Activated CD8-positive, alpha-beta memory T cell treated with anti-CD3 and anti-CD28 coated beads for 36 hours (primary cell): ENCODE data around the gene SPI1. TPM values are rescaled to one million over a fixed set of nuclear protein-coding genes. Genes with fewer than 3 reads are reported as not detected.

Experiments
- CTCF ChIA-PET: fragments of 350-600 bp; sonication (Branson Sonifier 250); formaldehyde crosslinking; loops from one replicate; lab custom pipeline; 2021; ENCODE audit warnings: antibody characterized with exemption; lab: Charles Lee
- POLR2A ChIA-PET: fragments of 350-600 bp; sonication (Branson Sonifier 250); formaldehyde crosslinking; loops from one replicate; lab custom pipeline; 2021; ENCODE audit warnings: antibody characterized with exemption; lab: Charles Lee
- total RNA-seq, 2 experiments: library from RNA; stranded (reverse); gene quantifications; one replicate each; pipeline ENCODE4 v1.2.3, GENCODE V29; 2021

The SPI1 gene
- total RNA-seq: not detected

DNA sequence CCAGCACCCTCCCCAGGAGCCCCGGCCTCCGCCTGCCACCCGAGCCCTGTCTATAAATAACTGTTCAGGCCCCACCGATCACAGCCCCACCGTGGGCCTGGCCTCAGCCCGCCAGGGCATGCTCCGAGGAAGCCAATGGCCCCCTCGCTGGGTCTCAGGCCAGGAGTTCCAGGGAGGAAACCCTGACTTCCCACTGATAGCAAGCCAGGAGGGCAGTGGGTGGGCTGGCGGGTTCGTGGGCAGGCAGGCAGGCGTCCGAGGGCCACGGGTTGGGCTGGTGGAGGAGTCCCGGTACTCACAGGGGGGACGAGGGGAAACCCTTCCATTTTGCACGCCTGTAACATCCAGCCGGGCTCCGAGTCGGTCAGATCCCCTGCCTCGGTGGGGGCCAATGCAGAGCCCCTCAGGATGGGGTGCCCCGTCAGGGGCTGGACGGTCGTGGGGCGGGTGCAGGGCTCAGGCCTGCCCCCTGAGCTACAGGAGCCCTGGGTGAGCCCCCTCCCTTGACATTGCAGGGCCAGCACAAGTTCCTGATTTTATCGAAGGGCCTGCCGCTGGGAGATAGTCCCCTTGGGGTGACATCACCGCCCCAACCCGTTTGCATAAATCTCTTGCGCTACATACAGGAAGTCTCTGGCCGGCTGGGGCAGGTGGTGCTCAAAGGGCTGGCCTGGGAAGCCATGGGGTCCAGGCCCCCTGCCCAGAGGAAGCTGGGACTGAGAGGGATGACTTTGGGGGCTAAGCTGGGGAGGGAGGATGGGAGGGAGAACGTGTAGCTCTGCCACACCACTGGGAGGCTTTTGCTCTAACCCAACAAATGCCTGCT lies at the start of gene SPI1:
Gene SPI1, minus strand, starts transcription at position 538 of the 826 bp plus-strand sequence. Its CDS starts 194 bp downstream, at position 344.
- ChIA-PET CTCF (no interaction called here), POLR2A (no interaction called here)

DNA sequence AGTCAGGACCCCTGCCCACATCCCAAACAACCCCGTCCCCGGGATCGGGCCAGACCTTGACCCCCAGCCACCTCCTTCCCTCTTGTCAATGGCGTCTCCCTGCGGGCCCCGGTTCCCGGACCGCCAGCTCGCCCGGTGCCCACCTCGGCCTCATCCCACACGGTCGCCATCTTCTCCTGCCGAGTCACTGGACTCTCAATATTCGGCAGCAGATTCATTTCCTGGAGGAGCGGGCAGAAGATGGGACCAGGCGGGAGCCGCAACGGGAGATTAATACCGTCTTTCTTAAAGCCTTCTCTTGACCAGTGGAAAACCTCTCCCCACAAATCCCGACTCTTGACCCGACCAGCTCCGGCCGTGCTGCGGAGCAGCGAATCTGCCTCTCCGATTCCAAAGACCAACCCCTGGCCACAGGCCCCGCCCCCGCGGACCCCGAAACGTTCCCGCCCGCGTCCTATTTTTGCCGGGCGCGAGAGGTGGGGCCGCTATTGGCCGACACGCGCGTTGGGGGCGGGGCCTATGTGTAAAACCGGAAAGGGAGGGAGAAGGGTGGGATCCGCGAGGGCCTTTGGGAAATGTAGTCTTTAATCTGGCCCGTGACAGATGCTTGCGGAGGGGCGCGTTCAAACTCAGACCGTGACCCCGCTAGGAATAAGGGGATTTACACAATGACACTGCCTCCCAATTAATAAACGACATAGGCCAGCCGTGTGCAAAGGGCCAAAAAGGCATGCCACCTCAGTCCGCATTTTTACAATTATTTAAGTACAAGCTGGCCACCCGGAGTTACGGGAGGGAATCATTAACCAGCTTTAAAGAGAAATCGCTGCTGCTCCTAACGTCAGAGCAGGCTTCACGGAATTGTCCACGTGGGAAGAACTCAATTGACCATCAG lies 48.0 kb upstream of the SPI1 start, which contains the start of gene PSMC3:
Gene PSMC3, minus strand, starts transcription at position 378 of the 895 bp plus-strand sequence. Its CDS starts 160 bp downstream, at position 218.
- ChIA-PET CTCF (interaction anchor here (0.6 to 4.0 kb wide), 7 partner anchors 9 to 286 kb away, joined by 3 to 25 read pairs (median 3); partner anchors contain the start of genes MADD and SLC39A13), POLR2A (interaction anchor here (0.6 to 1.7 kb wide), 7 partner anchors 9 to 211 kb away, joined by 3 to 8 read pairs (median 4); partner anchors contain the start of genes DDB2 and SLC39A13)

GRCh38 chr11:47425611-47426010 lies 47.3 kb upstream of the SPI1 start:
- CTCF ChIA-PET: interaction anchor here (1.0 to 4.0 kb wide), 4 partner anchors 9 to 19 kb away, joined by 3 to 25 read pairs (median 4); partner anchors contain the start of gene SLC39A13
- POLR2A ChIA-PET: interaction anchor here (1.0 to 1.7 kb wide), 4 partner anchors 17 to 210 kb away, joined by 3 to 8 read pairs (median 4); partner anchors contain the start of genes DDB2 and SLC39A13

DNA sequence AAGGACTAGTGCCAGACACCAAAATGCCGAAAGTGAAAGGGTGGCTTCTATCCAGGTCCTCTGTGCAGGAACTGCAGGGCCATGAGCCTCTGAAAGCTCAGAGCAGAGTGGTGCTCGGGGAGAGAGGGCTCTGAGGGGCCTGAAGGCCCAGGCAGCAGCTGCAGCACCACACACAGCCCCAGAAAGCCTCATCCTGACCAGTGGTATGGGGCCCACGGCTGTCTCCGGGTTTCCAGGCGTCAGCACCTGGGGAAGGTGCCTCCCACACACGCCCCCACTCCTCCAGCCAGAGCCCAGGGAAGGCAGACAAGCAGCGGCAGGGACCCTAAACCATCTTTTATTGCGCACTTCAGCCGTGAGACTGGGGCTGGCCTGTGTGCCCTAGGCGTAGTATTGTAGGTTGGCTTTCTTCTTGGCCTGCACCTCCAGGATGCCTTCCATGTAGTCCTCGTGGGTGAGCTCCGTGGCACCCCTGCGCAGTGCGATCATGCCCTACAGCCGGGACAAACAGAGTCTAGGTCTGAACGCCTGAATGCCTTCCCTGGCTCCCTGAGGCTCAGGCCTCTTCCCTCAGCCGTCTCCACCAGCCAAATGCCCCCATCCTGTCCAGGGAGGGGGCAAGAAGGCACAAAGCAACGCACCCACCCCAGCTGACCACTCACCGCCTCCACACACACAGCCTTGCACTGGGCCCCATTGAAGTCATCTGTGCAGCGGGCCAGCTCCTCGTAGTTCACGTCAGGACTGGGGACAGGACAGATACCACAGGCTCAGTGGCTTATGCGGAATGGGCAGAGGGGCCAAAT lies 40.3 kb upstream of the SPI1 start:
- CTCF ChIA-PET: interaction anchor here (0.6 to 1.1 kb wide), 3 partner anchors 36 to 148 kb away, joined by 3 to 4 read pairs (median 3); no protein-coding TSS in a partner anchor
- POLR2A ChIA-PET: no interaction called here

- CTCF ChIA-PET: interaction anchor here (0.8 to 1.2 kb wide), 2 partner anchors 8 to 9 kb away, joined by 3 to 6 read pairs; partner anchors contain the start of gene SLC39A13
- POLR2A ChIA-PET: interaction anchor here (1.0 to 1.2 kb wide), 3 partner anchors 9 to 231 kb away, joined by 3 to 4 read pairs (median 4); partner anchors contain the start of genes PSMC3 and SLC39A13
These were observed 39.4 kb upstream of the SPI1 start for GRCh38 chr11:47417712-47418111.

GRCh38 chr11:47415949-47416472 lies 37.7 kb upstream of the SPI1 start:
- ChIA-PET CTCF (no interaction called here), POLR2A (interaction anchor here (1.3 kb wide), 1 partner anchor 9 kb away, joined by 5 read pairs; no protein-coding TSS in a partner anchor)

DNA sequence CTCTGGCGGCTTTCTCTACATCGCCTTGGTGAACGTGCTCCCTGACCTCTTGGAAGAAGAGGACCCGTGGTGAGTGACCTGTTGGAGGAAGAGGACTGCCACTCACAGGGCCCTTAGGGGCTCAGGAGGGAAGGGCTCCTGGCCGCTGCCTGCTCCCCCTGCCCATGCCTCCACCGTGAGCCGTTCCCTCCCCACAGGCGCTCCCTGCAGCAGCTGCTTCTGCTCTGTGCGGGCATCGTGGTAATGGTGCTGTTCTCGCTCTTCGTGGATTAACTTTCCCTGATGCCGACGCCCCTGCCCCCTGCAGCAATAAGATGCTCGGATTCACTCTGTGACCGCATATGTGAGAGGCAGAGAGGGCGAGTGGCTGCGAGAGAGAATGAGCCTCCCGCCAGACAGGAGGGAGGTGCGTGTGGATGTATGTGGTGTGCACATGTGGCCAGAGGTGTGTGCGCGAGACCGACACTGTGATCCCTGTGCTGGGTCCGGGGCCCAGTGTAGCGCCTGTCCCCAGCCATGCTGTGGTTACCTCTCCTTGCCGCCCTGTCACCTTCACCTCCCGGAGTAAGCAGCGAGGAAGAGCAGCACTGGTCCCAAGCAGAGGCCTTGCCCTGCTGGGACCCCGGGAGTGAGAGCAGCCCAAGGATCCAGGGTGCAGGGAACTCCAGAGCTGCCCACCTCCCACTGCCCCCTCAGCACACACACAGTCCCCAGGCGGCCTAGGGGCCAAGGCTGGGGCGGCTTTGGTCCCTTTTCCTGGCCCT lies 36.9 kb upstream of the SPI1 start:
- CTCF ChIA-PET: no interaction called here
- POLR2A ChIA-PET: interaction anchor here (1.3 kb wide), 2 partner anchors 9 to 11 kb away, joined by 4 to 5 read pairs; partner anchors contain the start of gene PSMC3

DNA sequence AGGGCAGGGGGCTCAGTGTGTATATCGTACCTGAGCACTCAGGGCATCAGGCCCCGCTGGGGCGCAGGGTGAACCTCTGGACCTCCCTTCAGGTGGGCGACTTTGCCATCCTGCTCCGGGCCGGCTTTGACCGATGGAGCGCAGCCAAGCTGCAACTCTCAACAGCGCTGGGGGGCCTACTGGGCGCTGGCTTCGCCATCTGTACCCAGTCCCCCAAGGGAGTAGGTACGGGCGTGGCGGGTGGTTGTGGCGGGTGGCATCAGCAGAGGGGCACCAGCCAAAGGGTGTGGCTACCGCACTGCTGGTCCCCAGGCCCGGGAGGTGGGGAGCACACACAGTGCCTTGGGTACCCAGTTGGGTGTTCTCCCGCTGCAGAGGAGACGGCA lies 36.3 kb upstream of the SPI1 start:
- ChIA-PET POLR2A (interaction anchor here (1.3 kb wide), 1 partner anchor 12 kb away, joined by 4 read pairs; the partner anchor contains the start of gene PSMC3), CTCF (no interaction called here)

DNA sequence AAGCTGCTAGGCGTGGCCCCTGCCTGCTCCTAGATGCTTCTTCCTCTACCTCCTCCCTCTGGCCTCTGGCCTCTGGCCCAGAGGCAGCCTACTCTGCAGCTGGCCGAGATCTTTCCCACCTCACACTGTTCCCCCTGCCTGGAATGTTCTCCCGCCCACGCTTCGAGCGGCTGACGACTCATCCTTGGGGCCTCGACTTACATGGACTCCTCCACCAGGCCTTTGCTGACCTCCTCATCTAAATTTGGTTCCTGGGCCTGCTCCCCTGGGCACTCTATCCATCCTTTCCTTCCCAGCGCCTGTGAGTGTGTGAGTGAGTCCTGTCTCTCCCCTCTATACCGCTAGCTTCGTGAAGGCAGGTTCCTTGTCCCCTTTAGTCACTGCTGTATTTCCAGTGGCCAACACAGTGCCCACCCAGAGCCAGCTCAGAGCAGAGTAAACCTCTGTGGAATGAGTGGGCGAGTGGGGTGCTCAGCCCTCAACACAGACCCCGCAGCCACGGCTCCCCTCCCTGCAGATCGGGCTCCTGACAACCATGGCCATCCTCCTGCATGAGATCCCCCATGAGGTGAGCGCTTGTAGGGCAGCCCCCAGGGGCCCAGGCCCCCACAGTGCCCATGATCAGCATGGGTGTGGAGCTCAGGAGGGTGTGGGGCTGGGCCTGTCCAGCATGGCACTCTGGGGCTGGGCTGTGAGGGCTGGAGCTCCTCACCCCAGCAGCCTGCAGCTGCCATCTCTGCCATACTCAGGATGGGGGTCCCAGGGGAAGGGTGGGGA lies 35.7 kb upstream of the SPI1 start:
- CTCF ChIA-PET: no interaction called here
- POLR2A ChIA-PET: interaction anchor here (1.3 kb wide), 1 partner anchor 12 kb away, joined by 4 read pairs; the partner anchor contains the start of gene PSMC3

GRCh38 chr11:47413351-47413750 lies 35.0 kb upstream of the SPI1 start:
- ChIA-PET CTCF (interaction anchor here (1.2 to 3.4 kb wide), 4 partner anchors 12 to 51 kb away, joined by 3 to 25 read pairs (median 4); partner anchors contain the start of gene PSMC3), POLR2A (no interaction called here)

DNA sequence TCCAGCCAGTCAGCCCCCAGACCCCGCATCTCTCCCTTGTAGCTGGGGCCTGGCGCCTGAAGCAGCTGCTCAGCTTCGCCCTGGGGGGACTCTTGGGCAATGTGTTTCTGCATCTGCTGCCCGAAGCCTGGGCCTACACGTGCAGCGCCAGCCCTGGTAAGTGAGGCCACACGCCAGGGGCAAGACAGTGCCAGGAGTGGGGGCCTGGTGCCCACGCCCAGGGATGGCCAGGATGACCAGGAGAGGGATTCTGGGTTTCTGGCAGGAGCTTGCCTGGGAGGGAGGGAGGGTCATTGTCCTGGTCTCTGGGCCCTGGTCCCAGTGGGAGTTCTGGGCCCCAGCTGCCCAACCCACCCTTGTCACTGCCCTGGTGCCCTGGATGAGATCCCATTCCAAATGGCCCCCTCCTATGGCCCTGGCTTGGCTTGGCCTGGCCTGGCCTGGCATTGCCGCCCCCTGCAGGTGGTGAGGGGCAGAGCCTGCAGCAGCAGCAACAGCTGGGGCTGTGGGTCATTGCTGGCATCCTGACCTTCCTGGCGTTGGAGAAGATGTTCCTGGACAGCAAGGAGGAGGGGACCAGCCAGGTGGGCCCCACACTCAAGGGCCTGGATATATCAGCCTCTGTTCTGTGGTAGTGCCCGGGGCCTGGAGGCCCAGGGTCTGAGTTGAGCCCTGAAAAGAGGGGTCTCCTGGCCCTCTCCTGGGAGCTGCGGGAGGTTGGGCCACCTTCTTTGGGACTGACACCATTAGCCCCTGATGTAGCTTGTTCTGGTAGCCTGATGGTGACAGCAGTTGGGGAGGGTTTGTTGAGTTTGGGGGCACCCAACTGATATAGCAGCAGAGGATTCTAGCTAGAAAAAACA lies 33.8 kb upstream of the SPI1 start:
- ChIA-PET POLR2A (interaction anchor here (0.6 to 1.1 kb wide), 5 partner anchors 12 to 174 kb away, joined by 3 to 4 read pairs (median 3); partner anchors contain the start of gene PSMC3), CTCF (interaction anchor here (0.5 to 3.4 kb wide), 22 partner anchors 9 to 615 kb away, joined by 3 to 25 read pairs (median 4); partner anchors contain the start of genes DDB2 and PSMC3)

DNA sequence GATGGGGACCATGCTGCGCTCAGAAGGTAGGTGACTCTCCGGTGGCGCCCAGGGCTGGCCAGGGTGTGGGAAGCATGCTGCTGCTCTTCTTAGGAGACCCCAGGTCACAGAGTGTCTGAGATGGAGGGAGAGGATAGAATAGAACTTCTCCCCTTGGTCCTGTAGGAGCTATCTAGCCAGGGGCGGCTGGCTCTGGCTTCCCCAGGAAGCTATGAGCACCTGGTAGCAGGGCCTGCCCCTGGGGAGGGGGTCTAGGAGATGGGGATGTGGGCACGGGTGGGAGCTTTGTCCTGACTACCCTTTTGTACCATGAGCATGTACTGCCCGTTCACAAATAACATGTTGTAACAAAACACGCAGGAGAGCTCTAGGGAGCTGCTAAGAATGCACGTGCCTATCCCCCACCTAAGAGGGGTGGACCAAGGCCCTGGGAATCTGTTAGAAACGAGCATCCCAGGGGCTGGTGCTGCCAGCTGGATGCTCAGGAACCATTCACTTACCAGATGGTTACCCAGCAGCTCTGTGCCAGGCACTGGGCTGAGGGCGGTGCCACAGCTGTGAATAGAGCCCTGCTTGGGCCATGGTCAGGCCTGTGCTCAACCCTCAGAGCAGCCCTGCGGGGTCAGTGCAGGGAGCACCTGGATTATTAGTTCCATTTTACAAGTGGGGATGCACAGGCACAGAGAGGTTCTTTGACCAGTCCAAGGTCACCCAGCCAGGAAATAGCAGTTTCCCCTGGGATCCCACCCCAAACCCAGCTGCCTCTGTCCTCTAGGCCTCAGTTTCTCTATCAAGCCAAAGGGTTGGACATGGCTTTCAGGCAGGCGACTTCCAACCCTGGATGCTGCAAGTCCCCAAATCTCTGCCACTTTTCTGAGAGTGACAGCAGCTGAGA lies 32.3 kb upstream of the SPI1 start:
- CTCF ChIA-PET: interaction anchor here (0.6 to 3.4 kb wide), 7 partner anchors 11 to 753 kb away, joined by 3 to 25 read pairs (median 6); partner anchors contain the start of gene PSMC3
- POLR2A ChIA-PET: interaction anchor here (0.5 to 0.8 kb wide), 3 partner anchors 13 to 139 kb away, joined by 3 to 7 read pairs (median 3); no protein-coding TSS in a partner anchor

GRCh38 chr11:47409440-47410369 lies 31.4 kb upstream of the SPI1 start:
- ChIA-PET CTCF (interaction anchor here (0.8 to 3.4 kb wide), 5 partner anchors 8 to 38 kb away, joined by 3 to 25 read pairs (median 4); partner anchors contain the start of gene PSMC3), POLR2A (interaction anchor here (1.1 to 1.5 kb wide), 2 partner anchors 8 to 17 kb away, joined by 4 to 8 read pairs; partner anchors contain the start of gene PSMC3)
